HepG2 (cell line): ENCODE data around the gene ZFR2. TPM values are rescaled to one million over a fixed set of nuclear protein-coding genes. Genes with fewer than 3 reads are reported as not detected.

Experiments
- ATAC-seq: fragments of 200-7000 bp; cut with Tn5 transposase; 3 replicates; pipeline ENCODE4 v1.9.1; 2020; ENCODE audit warnings: mild to moderate bottlenecking, moderate library complexity
- BruUV-seq: library from RNA; stranded (reverse); fragments of 400-500 nt; replicated peaks from 2 replicates; lab custom pipeline; 2021; lab: Mats Ljungman, UMichigan
- CTCF ChIA-PET: fragments of 300-600 bp; formaldehyde crosslinking; extraction: SDS; loops from one replicate; lab custom pipeline; 2021; ENCODE audit warnings: low total read pairs, inconsistent platforms, low intra/inter-chr PET ratio; lab: Yijun Ruan, JAX
- POLR2A ChIA-PET: fragments of 350-600 bp; sonication (Branson Sonifier 250); formaldehyde crosslinking; loops from one replicate; lab custom pipeline; 2020; ENCODE audit warnings: antibody characterized with exemption, inconsistent platforms; lab: Yijun Ruan, JAX
- DNase-seq: peaks from one replicate; pipeline ENCODE4 v3.0.0-alpha.2; 2015; ENCODE audit warnings: low spot score
- FAIRE-seq: peaks from 3 replicates; lab custom pipeline; 2011; peaks lifted over from hg19 to GRCh38; lab: Jason Lieb, UNC
- H2AFZ ChIP-seq: one replicate; pipeline ENCODE4 v1.6.1; 2011; ENCODE audit warnings: low read length, inconsistent platforms
- H3K27ac ChIP-seq: fragments of 300-600 bp; 3 replicates; pipeline ENCODE4 v1.8.0; 2011; ENCODE audit warnings: mixed run types, mild to moderate bottlenecking, mixed read lengths, low read length, inconsistent platforms; ENCODE audit not compliant: insufficient read depth; ENCODE audit errors: extremely low read length
- H3K27me3 ChIP-seq, 2 experiments: fragments of 200-600 bp in 1 of 2; 2 replicates in 1 of 2; 3 replicates in 1 of 2; pipeline versions ENCODE4 v1.6.0 to v1.8.0; 2011; ENCODE audit warnings: low read length in 2 of 2, mild to moderate bottlenecking in 2 of 2, moderate library complexity in 2 of 2, inconsistent platforms in 1 of 2; ENCODE audit not compliant: insufficient read depth in 2 of 2, control insufficient read depth in 1 of 2
- H3K36me3 ChIP-seq, 2 experiments: fragments of 200-600 bp in 1 of 2; replicated peaks in 1 of 2; 2 replicates in 1 of 2; 3 replicates in 1 of 2; pipeline versions ENCODE4 v1.5.1 to v1.8.0; 2011; ENCODE audit warnings: low read length in 2 of 2, inconsistent platforms in 1 of 2; ENCODE audit not compliant: insufficient read depth in 2 of 2, control insufficient read depth in 1 of 2
- H3K4me1 ChIP-seq: 2 replicates; pipeline ENCODE4 v1.5.1; 2012; ENCODE audit warnings: low read length, inconsistent platforms; ENCODE audit not compliant: insufficient read depth
- H3K4me2 ChIP-seq: 2 replicates; pipeline ENCODE4 v1.6.0; 2011; ENCODE audit warnings: low read depth, low read length, inconsistent platforms
- H3K4me3 ChIP-seq, 3 experiments: fragments of 200-600 bp in 1 of 3; sonication (generic), shearing (Covaris generic) in 1 of 3; replicated peaks in 1 of 3; 2 replicates each; pipeline ENCODE4 v1.5.1; 2011 to 2016; ENCODE audit warnings: low read length in 3 of 3, inconsistent platforms in 2 of 3, low read depth in 2 of 3, mild to moderate bottlenecking in 2 of 3, control low read depth in 1 of 3, mixed read lengths in 1 of 3; ENCODE audit not compliant: insufficient read depth in 1 of 3
- H3K79me2 ChIP-seq: one replicate; pipeline ENCODE4 v1.6.1; 2011; ENCODE audit warnings: low read length, inconsistent platforms; ENCODE audit not compliant: insufficient read depth
- H3K9ac ChIP-seq: 2 replicates; pipeline ENCODE4 v1.6.0; 2011; ENCODE audit warnings: mild to moderate bottlenecking, low read depth, low read length, inconsistent platforms; ENCODE audit not compliant: insufficient read depth
- H3K9me3 ChIP-seq: 2 replicates; pipeline ENCODE4 v1.5.1; 2012; ENCODE audit warnings: mild to moderate bottlenecking, low read length
- H4K20me1 ChIP-seq: 2 replicates; pipeline ENCODE4 v1.6.0; 2011; ENCODE audit warnings: inconsistent platforms, mild to moderate bottlenecking, low read length, moderate library complexity; ENCODE audit not compliant: insufficient read depth
- AGO2 ChIP-seq: fragments of 200-400 bp; formaldehyde crosslinking; optimal IDR thresholded peaks from 2 replicates; pipeline ENCODE3; 2017; ENCODE audit warnings: mild to moderate bottlenecking, low read depth, low read length, moderate library complexity
- CBFB ChIP-seq: sonication (generic); formaldehyde crosslinking; IDR thresholded peaks from 2 replicates; pipeline ENCODE4 v1.4.0; 2020; ENCODE audit warnings: missing genetic modification reagents
- DMAP1 ChIP-seq: IDR thresholded peaks from 2 replicates; pipeline ENCODE4 v1.6.1; 2016
- HES4 ChIP-seq: sonication (generic); formaldehyde crosslinking; IDR thresholded peaks from 2 replicates; pipeline ENCODE4 v1.9.0; 2021; ENCODE audit warnings: mild to moderate bottlenecking, missing genetic modification reagents, borderline replicate concordance
- IKZF4 ChIP-seq: sonication (generic); formaldehyde crosslinking; IDR thresholded peaks from 2 replicates; pipeline ENCODE4 v1.5.1; 2020; ENCODE audit warnings: borderline replicate concordance, mild to moderate bottlenecking, low read depth, missing genetic modification reagents; ENCODE audit errors: not compliant biosample characterization
- JUN ChIP-seq: sonication (generic); formaldehyde crosslinking; IDR thresholded peaks from 2 replicates; pipeline ENCODE4 v1.4.0; 2020; ENCODE audit warnings: mild to moderate bottlenecking, missing genetic modification reagents
- KLF16 ChIP-seq, 2 experiments: sonication (generic) in 1 of 2; formaldehyde crosslinking in 1 of 2; IDR thresholded peaks; 2 replicates each; pipeline versions ENCODE4 v1.6.1 to v1.8.0; 2016 to 2023; ENCODE audit warnings: missing genetic modification reagents in 2 of 2, missing compliant biosample characterization in 1 of 2
- MXI1 ChIP-seq: IDR thresholded peaks from 3 replicates; pipeline ENCODE4 v1.6.1; 2012; ENCODE audit warnings: low read depth, low read length, inconsistent platforms, borderline replicate concordance
- NFKBIZ ChIP-seq: IDR thresholded peaks from 2 replicates; pipeline ENCODE4 v1.6.1; 2018; ENCODE audit warnings: missing genetic modification reagents, missing compliant biosample characterization
- NRL ChIP-seq: sonication (generic); formaldehyde crosslinking; IDR thresholded peaks from 2 replicates; pipeline ENCODE4 v1.5.0; 2020; ENCODE audit warnings: missing genetic modification reagents, mild to moderate bottlenecking, moderate library complexity, borderline replicate concordance
- REL ChIP-seq: sonication (generic); formaldehyde crosslinking; conservative IDR thresholded peaks from 2 replicates; pipeline ENCODE4 v1.8.0; 2022; ENCODE audit warnings: mild to moderate bottlenecking, missing genetic modification reagents, moderate library complexity
- SP1 ChIP-seq, 2 experiments: fragments of 450-650 bp in 1 of 2; sonication (generic) in 1 of 2; formaldehyde crosslinking in 1 of 2; IDR thresholded peaks; 2 replicates each; pipeline versions ENCODE4 v1.4.0 to v1.6.1; 2016 to 2020; ENCODE audit warnings: missing genetic modification reagents in 1 of 2
- ZFP82 ChIP-seq: sonication (generic); formaldehyde crosslinking; IDR thresholded peaks from 2 replicates; pipeline ENCODE4 v1.5.1; 2020; ENCODE audit warnings: mild to moderate bottlenecking, missing genetic modification reagents, borderline replicate concordance
- ZFYVE20 ChIP-seq: sonication (generic); formaldehyde crosslinking; IDR thresholded peaks from 2 replicates; pipeline ENCODE4 v1.8.0; 2023; ENCODE audit warnings: low read depth, mild to moderate bottlenecking, moderate library complexity, missing genetic modification reagents, borderline replicate concordance
- ZNF10 ChIP-seq: sonication (generic); formaldehyde crosslinking; IDR thresholded peaks from 2 replicates; pipeline ENCODE4 v1.4.0; 2020; ENCODE audit warnings: mild to moderate bottlenecking, low read depth, missing genetic modification reagents, borderline replicate concordance
- ZNF234 ChIP-seq: sonication (generic); formaldehyde crosslinking; conservative IDR thresholded peaks from 2 replicates; pipeline ENCODE4 v1.5.1; 2020; ENCODE audit warnings: mild to moderate bottlenecking, missing genetic modification reagents
- ZNF619 ChIP-seq: sonication (generic); formaldehyde crosslinking; IDR thresholded peaks from 2 replicates; pipeline ENCODE4 v1.4.0; 2020; ENCODE audit warnings: mild to moderate bottlenecking, missing genetic modification reagents
- ZNF816 ChIP-seq: sonication (generic); formaldehyde crosslinking; IDR thresholded peaks from 2 replicates; pipeline ENCODE4 v1.8.0; 2022; ENCODE audit warnings: missing genetic modification reagents, mild to moderate bottlenecking, borderline replicate concordance
- ZNF879 ChIP-seq: sonication (generic); formaldehyde crosslinking; IDR thresholded peaks from 2 replicates; pipeline ENCODE4 v1.8.1; 2023; ENCODE audit warnings: missing genetic modification reagents
- ZSCAN25 ChIP-seq: sonication (generic); formaldehyde crosslinking; IDR thresholded peaks from 2 replicates; pipeline ENCODE4 v1.8.0; 2022; ENCODE audit warnings: mild to moderate bottlenecking, missing genetic modification reagents
- WGBS: methylation state at CpG from one replicate; pipeline ENCODE4 v1.1.6; 2017; ENCODE audit warnings: low lambda C conversion rate; 5-methylcytosine and 5-hydroxymethylcytosine counted together
- in situ Hi-C: cut with HindIII; loops from 2 replicates; pipeline ENCODE4 v1.10.0; 2017; ENCODE audit warnings: low pct_unique_long_range_greater_than_20kb; ENCODE audit not compliant: extremely low pct_ligation_motif_present
- intact Hi-C: fragments of 100-400 bp; cut with micrococcal nuclease; formaldehyde crosslinking; loops from one replicate; pipeline ENCODE4 v1.10.0; 2022; ENCODE audit not compliant: unreplicated experiment
- polyA plus RNA-seq, 8 experiments: library from polyadenylated mRNA; depleted of rRNA in 3 of 8; stranded (reverse) in 7 of 8; unstranded in 1 of 8; fragments of >200 nt; fragmentation: Illumina TruSeq in 4 of 8; extraction: Trizol in 4 of 8; gene quantifications; 2 replicates each; pipeline versions ENCODE4 v1.2.1 to v1.2.3, GENCODE V29; 2011 to 2016; ENCODE audit warnings: low read depth in 4 of 8, missing spikeins in 1 of 8, mixed read lengths in 1 of 8; ENCODE audit not compliant: insufficient read depth in 1 of 8
- total RNA-seq, 5 experiments: library from RNA; depleted of rRNA; stranded (reverse); fragments of >200 nt; fragmentation: Illumina TruSeq; extraction: Trizol; gene quantifications; 2 replicates each; pipeline ENCODE4 v1.2.3, GENCODE V29; 2016; ENCODE audit warnings: low read depth in 1 of 5
- TF ChIP-seq, protein P1 (sequence below): sonication (generic); formaldehyde crosslinking; IDR thresholded peaks from 2 replicates; pipeline ENCODE4 v1.5.1; 2020; ENCODE audit warnings: missing genetic modification reagents, mild to moderate bottlenecking, borderline replicate concordance
- TF ChIP-seq, protein P2 (sequence below): IDR thresholded peaks from 2 replicates; pipeline ENCODE4 v1.6.1; 2016; ENCODE audit warnings: control low read depth
- TF ChIP-seq, protein P3 (sequence below): sonication (generic); formaldehyde crosslinking; IDR thresholded peaks from 2 replicates; pipeline ENCODE4 v1.5.0; 2020; ENCODE audit warnings: mild to moderate bottlenecking, missing genetic modification reagents, borderline replicate concordance

The ZFR2 gene
- total and polyA plus RNA-seq, 2 of the 13 experiments (the other 11 are each of a cell fraction or from before 2014, with no cell fraction given) = 0.37 to 0.69 TPM

DNA sequence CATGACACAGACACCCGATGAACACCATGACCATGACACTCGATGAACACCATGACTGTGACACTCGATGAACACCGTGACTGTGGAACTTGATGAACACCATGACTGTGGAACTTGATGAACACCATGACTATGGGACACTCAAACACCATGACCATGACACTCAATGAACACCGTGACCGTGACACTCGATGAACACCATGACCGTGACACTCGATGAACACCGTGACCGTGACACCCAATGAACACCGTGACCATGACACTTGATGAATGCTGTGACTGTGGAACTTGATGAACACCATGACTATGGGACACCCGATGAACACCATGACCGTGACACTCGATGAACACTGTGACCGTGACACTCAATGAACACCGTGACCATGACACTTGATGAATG is 31.5 kb downstream of the ZFR2 start (continued):
- TF ChIP-seq KLF16 (CRISPR knock-in tag; IDR thresholded peaks at IDR 0.05) (no peak), IKZF4 (no peak), ZSCAN25 (CRISPR knock-in tag) (no peak), JUN (no peak), HES4 (CRISPR knock-in tag) (no peak), NRL (CRISPR knock-in tag) (no peak), ZNF816 (CRISPR knock-in tag) (no peak), SP1 (IDR thresholded peaks at IDR 0.05) (no peak), SP1 (CRISPR knock-in tag; IDR thresholded peaks at IDR 0.05) (no peak), ZNF879 (no peak)
- TF ChIP-seq, protein P1, sequence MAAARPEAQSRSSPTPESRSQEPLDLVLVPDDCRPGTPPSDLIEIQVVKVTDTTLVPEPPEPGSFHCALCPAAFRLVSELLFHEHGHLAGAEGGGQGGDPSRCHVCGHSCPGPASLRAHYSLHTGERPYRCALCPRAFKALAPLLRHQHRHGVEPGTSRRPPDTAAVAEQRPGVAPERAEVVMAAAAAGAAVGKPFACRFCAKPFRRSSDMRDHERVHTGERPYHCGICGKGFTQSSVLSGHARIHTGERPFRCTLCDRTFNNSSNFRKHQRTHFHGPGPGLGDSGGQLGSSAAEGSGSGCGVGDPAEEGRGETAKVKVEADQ (CRISPR knock-in tag) = no peak
- TF ChIP-seq, protein P2, sequence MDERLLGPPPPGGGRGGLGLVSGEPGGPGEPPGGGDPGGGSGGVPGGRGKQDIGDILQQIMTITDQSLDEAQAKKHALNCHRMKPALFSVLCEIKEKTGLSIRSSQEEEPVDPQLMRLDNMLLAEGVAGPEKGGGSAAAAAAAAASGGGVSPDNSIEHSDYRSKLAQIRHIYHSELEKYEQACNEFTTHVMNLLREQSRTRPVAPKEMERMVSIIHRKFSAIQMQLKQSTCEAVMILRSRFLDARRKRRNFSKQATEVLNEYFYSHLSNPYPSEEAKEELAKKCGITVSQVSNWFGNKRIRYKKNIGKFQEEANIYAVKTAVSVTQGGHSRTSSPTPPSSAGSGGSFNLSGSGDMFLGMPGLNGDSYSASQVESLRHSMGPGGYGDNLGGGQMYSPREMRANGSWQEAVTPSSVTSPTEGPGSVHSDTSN = no peak

DNA sequence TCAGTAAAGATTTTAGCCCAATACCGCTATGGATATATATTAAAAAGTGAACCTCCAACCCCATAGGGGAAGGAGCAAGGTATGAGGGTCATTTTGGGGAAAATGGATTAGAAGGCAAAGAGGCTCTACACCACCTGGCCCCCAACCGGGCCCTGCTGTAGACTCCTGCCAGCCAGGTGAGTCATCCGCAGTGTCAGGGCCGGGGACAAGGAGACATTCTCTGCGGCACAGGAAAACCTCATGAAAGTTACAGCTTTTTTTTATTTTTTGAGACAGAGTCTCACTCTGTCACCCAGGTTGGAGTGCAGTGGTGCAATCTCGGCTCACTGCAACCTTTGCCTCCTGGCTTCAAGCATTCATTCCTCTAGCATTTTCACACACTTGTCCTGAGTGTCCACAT is 32.0 kb downstream of the ZFR2 start:
- POLR2A ChIA-PET = no interaction called here
- intact Hi-C loops = no loop called here
- TF ChIP-seq ZNF10 (CRISPR knock-in tag) (no peak), ZNF619 (no peak), CBFB (CRISPR knock-in tag) (no peak), ZFYVE20 (CRISPR knock-in tag) (no peak), DMAP1 (CRISPR knock-in tag) (no peak), NFKBIZ (CRISPR knock-in tag) (no peak), ZFP82 (CRISPR knock-in tag) (no peak), AGO2 (no peak), MXI1 (no peak), ZNF234 (CRISPR knock-in tag) (no peak), REL (no peak)
- TF ChIP-seq, protein P3, sequence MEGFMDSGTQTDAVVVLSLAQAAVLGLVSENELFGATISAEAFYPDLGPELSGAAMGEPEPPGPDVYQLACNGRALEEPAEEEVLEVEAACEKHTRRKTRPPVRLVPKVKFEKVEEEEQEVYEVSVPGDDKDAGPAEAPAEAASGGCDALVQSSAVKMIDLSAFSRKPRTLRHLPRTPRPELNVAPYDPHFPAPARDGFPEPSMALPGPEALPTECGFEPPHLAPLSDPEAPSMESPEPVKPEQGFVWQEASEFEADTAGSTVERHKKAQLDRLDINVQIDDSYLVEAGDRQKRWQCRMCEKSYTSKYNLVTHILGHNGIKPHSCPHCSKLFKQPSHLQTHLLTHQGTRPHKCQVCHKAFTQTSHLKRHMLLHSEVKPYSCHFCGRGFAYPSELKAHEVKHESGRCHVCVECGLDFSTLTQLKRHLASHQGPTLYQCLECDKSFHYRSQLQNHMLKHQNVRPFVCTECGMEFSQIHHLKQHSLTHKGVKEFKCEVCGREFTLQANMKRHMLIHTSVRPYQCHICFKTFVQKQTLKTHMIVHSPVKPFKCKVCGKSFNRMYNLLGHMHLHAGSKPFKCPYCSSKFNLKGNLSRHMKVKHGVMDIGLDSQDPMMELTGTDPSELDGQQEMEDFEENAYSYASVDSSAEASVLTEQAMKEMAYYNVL (CRISPR knock-in tag) = no peak

More for the DNA sequence above, 32.0 kb downstream of the ZFR2 start:
- no TSS peak for BruUV-seq
- no peak for DNase-seq
- no peak overlapping the region for H3K9ac ChIP-seq
- 36% methylated on average over 5 of the region's 6 CpGs for WGBS
- no peaks in the 10 kb centered on the region for H3K79me2 ChIP-seq
- CTCF ChIA-PET = no interaction called here
- 0 out of 2 replicates have a peak, but pooled peaks cover 7% of the 10 kb centered on the region for H3K9me3 ChIP-seq
- no peak overlapping the region for H3K27ac ChIP-seq
- FAIRE-seq = no peak
- H3K4me3 ChIP-seq = no peak overlapping the region
- in situ Hi-C loops = no loop called here
- no peak overlapping the region for H3K4me2 ChIP-seq
- no peak overlapping the region for H2AFZ ChIP-seq
- peaks cover 1 to 6% of the 10 kb centered on the region in 2 experiments; a peak in 3 of 5 replicates for H3K27me3 ChIP-seq
- H4K20me1 ChIP-seq = no peaks in the 10 kb centered on the region
- ATAC-seq = no peak
- no peaks in the 10 kb centered on the region for H3K36me3 ChIP-seq
- no peaks in the 10 kb centered on the region for H3K4me1 ChIP-seq
